GM21515 (cell line): ENCODE data around the gene SH2D5.

ENCODE experiments used
- ATAC-seq: cut with Tn5 transposase; IDR thresholded peaks from one replicate; pipeline ENCODE4 v1.9.1; 2021; ENCODE audit not compliant: unreplicated experiment

Gene SH2D5

DNA sequence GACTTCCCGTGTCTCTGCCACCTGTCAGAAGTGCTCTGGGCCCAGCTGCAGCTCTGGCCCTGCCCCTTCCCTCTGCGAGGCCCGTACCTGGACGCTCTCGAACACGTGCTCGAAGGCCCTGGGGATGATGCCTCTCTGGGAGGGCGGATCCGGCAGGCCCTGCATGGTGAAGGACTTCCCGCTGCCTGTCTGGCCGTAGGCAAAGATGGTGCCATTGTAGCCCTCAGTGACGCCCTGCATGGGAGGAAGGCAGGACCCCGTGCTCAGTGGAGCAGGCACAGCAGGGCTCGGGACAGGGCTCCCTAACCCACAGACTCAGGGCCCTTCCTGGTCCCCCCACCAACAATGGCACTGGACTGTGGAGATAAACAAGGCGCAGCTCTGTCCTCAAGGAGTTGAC, 17.1 kb downstream of the SH2D5 start:
- no peak for ATAC-seq

DNA sequence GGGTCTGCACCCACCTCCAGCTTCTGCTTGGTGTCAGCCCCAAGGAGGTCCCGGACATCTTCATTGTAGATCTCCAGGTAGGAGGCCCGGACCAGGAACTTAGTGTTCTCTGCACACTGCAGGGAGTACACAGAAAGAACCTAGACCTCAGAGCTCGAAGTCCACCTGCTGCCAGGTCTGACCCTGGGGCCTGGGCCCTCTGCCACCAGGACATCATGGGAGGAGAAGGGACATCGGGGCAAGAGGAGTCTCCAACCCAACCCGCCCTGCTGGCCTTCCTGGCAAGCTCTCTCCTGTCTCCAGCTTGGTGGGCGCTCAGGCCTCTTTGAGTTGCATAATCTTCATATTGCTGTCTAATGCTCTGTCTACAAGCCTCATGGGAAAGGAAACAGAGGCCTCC, 19.1 kb downstream of the SH2D5 start:
- ATAC-seq = no peak

DNA sequence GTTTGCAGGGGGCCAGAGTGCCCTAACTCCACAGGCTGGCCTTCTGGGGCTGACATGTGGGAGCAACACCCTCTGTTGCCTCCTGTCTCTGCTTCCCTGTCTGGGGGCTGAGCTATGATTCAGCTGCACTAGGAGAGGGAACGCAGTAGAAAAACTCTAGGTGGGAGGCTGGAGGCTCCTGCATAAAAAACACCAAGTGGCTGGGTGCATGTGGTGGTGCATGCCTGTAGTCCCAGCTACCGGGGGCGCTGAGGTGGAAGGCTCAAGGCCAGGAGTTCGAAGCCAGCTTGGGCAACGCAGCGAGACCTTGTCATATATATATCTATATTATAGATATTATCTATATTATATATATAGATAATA, 20.3 kb downstream of the SH2D5 start:
- no peak for ATAC-seq

DNA sequence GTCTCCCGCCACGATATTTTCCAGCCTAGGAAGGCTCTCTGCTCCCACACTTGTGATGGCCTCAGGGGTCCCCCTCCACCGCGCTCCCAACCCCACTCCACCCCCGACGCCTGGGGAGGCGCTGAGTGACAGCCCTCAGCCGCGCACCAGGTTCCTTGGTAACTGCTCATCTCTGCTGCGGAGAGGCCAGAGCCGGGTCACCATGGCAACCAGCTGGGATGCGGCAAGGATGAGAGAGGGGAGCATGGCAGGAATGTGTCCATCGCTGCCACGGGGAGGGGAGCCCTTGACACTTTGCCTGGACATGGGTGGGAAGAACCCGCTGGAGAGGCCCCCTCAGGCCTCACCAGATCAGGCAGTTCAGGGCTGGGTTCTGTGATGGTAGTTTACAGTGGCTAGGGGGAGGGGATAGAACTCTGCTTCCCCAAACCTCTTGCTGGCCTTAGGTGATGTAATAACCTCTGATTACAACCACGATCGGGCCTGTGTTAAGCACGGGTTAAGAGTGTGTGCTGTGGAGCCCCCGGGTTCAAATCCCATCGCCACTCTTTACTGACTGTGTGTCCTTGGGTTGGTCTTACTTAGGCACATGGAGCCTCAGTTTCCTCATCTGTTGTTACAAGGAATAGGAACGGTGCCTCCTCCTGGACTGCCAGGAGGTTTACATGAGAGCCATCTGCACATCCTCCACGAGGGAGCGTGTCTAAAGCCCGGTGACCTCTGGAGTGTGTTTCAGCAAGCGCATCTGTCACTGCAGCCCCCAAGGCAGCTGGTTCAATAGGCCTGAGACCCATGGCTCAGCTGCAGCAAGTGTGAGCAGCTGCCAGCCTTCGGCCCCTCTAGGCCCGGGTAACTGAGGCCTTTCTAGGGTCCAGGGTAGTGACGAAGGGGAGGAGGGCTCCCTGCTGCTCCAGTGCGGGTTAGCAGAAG, 21.0 kb downstream of the SH2D5 start:
- no peak for ATAC-seq

DNA sequence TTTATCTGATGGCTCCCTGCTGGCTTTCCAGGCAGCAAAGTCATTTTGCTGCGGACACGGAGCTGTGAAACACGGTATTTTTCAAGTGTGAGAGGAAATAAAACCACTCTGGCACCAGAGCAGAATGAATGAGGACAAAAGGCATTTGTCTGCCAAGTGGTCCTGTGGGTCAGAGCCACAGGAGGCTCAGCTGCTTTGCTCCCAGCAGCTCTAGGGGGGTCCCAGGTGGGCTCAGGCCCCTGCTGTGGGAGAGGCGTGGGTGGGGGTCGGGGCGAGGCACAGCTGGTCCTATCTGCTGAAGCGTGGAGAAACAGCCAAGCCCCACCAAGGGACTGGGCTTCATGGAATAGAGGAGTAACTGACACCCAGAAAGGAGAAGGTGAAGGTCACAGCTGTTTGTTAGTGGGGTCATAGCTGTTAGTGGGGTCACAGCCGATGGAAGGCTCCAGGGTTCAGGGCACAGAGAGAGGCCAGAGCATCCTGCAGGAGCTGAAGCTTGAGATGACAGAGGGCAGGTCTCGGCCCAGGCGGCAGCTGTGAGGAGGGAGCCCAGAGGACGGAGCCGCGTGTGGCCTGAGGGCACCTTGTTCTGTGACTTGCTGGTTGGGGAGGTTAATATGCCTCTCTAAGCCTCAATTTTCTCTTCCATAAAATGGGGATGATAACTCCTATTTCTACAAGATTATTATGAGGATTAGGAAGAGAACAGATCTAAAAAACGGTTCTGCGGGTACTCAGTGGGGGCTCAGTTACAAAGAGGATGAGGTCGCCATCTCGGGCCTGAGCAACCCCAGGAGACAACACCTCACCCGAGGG, 21.8 kb downstream of the SH2D5 start:
- no peak for ATAC-seq

DNA sequence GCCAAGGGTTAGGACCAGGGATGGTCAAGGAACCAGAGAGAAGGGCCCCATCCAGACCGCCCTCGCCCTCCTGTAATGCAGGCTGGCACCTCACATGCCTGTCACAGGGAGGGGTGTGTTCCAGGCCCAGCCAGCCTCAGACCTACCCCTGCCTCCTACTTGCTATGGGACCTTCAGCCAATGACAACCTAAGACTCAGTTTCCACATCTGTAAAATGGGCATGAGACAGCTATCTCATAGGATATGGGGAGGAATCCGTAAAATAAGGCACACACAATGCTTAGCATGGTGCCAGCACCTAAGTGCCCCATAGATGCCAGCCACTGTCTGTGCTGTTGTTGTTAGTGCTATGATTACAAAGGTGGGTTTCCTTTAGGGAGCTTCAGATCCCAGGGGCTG, 22.6 kb downstream of the SH2D5 start:
- ATAC-seq = no peak

DNA sequence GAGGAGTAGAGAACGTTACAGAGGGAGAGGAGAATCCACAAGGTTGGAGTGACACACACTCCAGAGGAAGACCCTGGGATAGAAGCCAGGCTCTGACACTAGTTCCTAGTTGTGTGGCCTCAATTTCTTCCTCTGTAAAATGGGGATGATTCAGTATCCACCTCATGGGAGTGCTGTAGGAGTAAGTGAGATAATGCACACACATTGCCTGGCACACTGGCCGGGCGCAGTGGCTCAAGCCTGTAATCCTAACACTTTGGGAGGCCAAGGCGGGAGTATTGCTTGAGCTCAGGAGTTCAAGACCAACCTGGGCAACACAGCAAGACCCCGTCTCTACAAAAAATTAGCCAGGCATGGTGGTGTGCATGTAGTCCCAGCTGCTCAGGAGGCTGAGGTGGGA, 23.6 kb downstream of the SH2D5 start:
- no peak for ATAC-seq

DNA sequence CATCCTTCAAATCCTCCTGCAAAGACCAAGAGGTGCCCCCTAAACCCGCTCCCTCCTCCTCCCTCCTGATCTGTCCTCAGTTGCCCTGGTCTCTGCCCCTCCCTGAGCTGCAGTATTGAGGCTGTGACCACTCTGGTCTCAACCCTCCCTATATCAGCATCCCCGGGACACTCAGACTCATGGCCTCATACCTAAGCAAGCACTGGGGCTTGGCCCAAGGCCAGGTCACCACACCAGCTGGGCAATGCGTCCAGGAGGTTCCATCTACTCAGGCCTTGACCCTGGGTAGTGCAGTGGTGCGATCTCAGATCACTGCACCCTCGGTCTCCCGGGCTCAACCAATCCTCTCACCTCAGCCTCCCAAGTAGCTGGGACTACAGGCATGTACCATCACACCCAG, 24.4 kb downstream of the SH2D5 start:
- ATAC-seq = no peak

DNA sequence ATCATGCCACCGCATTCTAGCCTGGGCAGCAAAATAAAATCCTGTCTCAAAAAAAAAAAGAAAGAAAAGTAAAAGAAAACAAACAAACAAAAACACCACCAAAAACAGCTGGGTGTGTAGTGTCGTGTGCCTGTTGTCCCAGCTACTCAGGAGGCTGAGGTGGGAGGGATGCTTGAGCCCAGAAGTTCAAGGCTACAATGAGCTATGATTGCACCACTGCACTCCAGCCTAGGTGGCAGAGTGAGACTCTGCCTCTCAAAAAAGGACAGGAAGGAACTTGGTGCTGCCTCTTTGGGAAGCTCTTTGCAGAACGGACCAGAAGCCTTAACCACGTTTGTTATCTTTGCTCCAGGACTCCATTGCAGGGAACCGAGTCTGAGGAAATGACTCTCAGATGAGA, 25.7 kb downstream of the SH2D5 start:
- ATAC-seq = no peak

DNA sequence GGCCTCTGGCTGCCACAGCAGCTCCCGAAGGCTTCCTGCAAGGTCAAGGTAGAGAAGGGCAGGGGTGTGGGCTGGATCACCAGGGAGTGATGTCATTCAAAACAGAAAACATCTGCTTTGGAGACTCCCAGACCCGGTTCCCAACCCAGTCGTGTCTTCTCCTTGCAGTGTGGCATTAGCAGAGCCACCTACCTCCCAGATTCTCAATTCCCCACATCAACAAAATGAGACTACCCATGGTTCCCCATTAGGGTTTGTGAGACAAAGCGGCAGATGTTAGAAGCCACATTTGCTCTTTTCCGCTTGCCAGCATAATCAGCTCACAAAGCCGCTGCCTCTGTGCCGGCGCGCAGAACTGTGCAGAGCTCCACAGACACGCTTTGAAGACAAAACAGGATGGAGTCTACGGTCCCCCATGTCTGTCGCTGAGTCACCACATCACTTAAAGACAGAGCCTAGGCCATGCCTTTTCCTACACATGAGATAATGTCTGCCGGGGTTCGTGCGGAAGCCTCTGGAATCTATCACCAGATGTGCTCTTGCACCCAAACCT, 27.2 kb downstream of the SH2D5 start:
- ATAC-seq = no peak

DNA sequence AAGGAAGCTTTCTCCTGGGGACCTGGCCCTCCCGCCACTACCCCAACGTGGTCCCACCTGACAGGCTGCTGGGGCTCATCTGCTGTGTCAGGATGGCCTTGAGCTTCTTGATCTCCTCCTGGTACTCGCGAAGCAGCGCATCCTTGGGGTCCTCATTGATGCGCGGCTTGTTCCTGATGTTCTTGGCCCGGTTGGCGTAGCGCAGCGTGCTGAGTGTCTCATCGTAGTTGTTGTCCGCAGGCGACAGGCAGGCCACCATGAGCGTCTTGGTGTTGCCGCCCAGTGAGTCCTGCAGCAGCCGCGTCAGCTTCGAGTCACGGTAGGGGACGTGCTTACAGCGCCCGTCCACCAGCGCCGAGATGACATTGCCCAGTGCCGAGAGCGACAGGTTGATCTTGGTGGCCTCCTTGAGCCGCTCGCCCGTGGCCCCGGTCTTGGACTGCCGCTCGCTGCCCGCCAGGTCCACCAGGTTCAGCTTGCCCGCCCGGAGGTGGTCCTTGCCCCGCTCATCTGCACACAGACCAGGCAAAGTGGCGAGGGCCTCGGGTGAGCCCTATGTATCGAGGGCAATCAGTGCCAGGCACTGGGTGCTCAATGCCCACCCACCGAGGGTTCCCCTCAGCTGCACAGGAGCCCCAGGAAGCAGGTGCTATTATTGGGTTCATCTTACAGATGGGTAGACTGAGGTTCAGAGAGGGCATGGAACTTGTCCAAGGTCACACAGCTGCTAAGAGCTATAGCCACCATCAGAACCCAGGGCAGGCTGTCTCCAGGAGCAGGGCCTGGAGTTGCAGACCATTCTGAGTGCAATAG, 27.9 kb downstream of the SH2D5 start:
- no peak for ATAC-seq

DNA sequence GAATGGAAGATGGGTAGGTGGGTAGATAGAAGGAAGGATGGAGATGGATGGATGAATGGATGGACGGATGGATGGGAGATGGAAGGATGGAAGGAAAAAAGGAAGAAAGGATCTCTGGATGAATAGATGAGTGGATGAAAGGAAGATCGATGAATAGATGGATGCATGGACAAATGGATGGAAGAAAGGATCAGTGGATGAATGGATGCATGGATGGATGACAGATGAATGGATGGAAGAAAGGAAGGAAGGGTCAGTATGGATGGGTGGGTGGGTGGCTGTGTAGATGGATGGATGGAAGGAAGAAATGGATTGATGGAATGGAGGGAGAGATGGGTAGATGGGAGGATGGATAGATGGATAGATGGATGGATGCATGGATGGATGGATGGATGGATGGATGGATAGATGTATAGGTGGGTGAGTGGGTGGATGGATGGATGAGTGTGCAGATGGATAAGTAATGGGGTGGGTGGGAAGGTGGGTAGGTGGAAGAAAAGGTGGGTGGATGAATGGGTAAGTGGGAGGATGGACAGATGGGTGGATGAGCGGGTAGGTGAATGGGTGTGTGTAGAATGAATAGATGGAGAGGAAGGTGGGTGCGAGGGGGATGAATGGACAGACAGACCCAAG, 29.3 kb downstream of the SH2D5 start:
- ATAC-seq = no peak

DNA sequence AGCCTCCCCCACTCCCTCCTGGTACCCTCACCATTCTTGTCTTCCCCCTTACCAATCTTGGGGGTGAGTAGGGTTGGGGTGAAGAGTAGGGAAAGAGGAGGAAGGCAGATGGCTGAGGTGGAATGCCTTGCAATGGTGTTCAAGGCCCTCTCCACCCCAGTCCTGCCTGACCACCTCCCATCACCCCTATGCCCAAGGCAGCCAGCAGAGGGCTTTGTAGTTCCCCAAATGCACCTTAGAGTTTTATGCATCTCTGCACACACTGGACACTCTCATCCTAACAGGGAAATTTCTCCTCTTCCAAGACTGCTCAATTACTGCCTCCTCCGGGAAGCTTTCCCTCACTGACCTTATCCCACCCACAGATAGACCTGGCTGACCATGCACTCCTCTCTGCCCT, 30.1 kb downstream of the SH2D5 start:
- no peak for ATAC-seq

DNA sequence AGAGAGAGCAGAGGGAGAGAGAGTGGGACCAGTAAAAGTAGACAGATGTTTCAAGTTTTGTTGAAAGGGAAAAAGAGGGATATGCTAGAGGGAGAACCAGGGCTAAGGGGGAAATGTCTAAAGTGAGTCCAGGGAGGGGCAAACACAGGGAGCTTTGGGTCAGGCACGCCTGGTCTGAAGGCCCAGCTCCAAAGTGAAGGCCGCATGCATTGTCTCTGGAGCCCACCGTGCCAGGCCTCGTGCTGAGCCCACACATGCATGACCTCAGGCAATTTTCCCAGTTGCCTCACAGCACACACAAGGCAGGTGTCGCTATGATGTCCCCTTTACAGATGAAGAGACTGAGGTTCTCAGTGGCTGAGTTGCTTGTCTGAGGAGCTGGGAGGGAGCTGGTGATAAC, 30.7 kb downstream of the SH2D5 start:
- no peak for ATAC-seq

DNA sequence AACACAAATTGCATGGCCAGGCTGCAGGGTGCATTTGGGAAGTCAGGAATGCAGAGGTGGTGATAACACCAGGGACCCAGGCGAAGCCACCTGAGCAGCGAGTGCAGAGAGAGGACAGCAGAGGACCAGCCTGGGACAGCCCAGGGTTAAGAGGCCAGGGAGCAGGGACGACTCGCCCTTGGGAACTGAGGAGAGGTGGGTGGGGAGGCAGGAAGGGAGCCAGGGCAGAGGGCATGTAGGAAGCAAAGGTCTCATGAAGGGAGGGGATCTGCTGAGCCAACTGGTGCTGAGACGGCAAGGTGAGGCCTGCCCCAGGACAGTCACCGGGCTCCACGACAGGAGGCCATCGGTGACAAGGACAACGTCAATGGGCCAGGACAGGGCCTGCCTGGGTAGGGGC, 31.1 kb downstream of the SH2D5 start:
- ATAC-seq = no peak

DNA sequence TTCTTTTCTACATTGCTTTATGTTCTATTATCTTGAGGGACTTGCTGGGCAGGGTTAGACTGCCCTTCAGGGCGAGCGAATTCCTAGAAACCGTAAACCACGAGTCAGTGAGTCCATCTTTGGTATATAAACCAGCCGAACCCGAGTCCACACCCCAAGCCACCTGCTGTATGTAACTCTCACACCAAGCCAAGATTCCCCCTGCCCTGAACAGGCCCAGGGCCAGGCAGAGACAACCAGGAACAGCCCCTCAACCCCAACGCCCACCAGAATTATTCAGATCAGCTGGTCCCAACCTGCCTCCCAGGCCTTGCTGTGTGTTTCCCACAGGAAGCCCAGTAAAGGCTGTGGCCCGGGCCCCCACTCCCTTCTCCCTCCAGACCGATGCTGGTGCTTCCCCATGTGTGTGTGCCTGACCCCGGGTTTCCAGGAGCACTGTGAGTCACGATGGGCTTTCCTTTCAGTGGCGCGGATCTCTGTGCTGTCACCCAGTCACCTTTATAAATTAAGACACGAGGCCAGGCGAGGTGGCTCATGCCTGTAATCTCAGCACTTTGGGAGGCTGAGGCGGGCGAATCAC, 31.8 kb downstream of the SH2D5 start:
- ATAC-seq = no peak

DNA sequence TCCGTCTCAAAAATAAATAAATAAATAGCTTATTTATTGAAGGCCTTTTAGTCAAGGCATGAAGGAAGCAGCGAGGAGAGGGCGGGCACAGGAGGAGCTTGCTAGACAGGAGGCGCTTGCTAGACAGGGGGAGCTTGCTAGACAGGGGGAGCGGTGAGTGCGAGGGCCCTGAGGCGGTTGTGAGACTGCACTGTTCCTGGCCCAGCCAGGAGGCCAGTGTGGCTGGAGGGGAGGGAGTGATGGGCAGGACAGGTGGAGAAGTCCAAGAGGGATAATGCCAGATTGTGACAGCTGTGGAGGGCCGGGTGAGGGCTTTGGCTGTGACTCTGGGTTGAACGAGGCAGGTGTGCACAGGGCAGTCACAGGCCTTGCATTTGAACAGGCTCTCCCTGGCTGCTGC, 32.9 kb downstream of the SH2D5 start:
- ATAC-seq = no peak

DNA sequence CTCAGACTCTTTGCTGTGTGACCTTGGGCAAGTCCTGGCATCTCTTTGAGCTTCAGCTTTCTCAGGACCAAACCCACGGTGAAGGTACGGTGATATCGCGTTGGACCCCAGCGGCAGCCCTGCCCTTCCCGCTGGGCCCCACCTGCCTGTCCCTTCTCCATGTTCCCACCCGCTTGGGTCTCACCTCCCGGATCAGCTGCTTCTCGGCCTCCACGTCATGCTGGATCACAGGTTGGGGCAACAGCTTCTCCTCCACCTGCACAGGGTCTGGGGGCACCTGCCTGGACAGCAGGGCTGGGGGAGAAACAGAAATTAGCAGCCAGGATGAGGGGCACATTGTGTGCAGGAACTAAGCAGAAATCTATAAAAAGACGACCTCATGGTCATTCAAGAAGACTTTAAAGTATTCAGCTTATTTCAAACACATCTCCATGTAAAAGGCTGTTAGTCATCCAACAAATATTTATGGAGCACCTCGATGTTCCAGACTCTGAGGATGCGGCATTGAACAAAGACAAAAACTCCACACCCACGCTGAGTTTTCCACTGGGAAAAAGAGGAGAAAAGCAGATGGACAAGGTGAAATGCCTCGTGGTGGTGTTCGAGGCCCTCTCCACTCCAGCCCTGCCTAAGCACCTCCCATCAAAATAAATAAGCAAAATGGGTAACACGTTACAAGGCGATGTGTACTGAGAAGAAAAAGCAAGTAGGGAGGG, 34.1 kb downstream of the SH2D5 start:
- ATAC-seq = no peak

DNA sequence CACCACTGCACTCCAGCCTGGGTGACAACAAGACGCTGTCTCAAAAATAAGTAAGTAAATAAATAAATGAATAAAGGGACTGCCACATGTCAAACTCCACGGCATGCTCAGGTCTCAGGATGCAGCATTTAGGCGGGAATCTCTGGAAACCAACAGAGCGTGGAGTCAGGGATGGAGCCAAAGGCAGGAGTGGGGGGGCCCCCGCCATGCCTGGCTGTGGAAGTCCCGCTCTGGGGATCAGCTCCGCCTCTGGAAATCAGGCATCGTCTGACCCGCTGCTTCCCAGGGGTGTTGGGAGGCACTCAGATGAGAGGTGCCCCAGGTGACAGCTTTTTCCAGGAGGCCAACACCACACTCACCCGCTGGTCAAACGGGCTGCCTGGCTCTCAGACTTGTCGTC, 34.9 kb downstream of the SH2D5 start:
- ATAC-seq = no peak
